DOHH2 (cell line): ENCODE results near the gene SLMAP.

ENCODE experiments used
- EZH2phosphoT487 ChIP-seq: fragments of 200-600 bp; sonication (generic); IDR thresholded peaks from 2 replicates; pipeline ENCODE4 v1.6.1; 2017; ENCODE audit warnings: borderline replicate concordance, mild to moderate bottlenecking, antibody characterized with exemption, low read length, moderate library complexity, mixed read lengths
- TF ChIP-seq, protein P1 (sequence below): fragments of 200-600 bp; sonication (generic); IDR thresholded peaks from one replicate; pipeline ENCODE4 v1.5.1; 2014; ENCODE audit warnings: antibody characterized with exemption, mild to moderate bottlenecking, low read depth, low read length; ENCODE audit not compliant: poor library complexity, severe bottlenecking

DNA sequence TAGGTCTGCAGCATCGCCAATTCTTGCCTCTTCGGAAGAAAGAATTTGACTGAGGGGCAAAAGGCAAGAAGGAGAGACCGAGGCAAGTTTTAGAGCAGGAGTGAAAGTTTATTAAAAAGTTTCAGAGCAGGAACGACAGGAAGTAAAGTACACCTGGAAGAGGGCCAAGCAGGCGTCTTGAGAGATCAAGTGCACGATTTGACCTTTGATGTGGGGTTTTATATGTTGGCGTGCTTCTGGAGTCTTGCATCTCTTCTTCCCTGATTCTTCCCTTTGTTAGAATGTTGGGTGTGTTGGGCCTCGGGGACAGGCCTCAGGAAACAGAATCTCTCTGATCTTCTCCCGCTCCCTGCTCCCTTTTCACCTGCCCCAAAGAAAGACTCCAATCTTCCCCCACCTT is 211.5 kb downstream of the SLMAP start:
- TF ChIP-seq, protein P1, sequence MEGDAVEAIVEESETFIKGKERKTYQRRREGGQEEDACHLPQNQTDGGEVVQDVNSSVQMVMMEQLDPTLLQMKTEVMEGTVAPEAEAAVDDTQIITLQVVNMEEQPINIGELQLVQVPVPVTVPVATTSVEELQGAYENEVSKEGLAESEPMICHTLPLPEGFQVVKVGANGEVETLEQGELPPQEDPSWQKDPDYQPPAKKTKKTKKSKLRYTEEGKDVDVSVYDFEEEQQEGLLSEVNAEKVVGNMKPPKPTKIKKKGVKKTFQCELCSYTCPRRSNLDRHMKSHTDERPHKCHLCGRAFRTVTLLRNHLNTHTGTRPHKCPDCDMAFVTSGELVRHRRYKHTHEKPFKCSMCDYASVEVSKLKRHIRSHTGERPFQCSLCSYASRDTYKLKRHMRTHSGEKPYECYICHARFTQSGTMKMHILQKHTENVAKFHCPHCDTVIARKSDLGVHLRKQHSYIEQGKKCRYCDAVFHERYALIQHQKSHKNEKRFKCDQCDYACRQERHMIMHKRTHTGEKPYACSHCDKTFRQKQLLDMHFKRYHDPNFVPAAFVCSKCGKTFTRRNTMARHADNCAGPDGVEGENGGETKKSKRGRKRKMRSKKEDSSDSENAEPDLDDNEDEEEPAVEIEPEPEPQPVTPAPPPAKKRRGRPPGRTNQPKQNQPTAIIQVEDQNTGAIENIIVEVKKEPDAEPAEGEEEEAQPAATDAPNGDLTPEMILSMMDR = no peak
- TF ChIP-seq EZH2phosphoT487 = no peak
